ENCODE data around the gene EEIG1.

GRCh38 chr9:127938298-127938690 is 42.5 kb downstream of the EEIG1 start:
- no peak for TF ChIP-seq TARDBP (IDR thresholded peaks at IDR 0.05)
- no peak for TF ChIP-seq L3MBTL2 (conservative IDR thresholded peaks at IDR 0.05)
- no peak for TF ChIP-seq FOXM1 (IDR thresholded peaks at IDR 0.05; ENCODE audit: borderline replicate concordance)
- TF ChIP-seq CTBP1 (IDR thresholded peaks at IDR 0.05; ENCODE audit: borderline replicate concordance) = no peak
- no peak for TF ChIP-seq BHLHE40 (IDR thresholded peaks at IDR 0.05; ENCODE audit: borderline replicate concordance)
- TF ChIP-seq SUZ12 (IDR thresholded peaks at IDR 0.05) = no peak
- TF ChIP-seq SP1 (IDR thresholded peaks at IDR 0.05) = no peak
- TF ChIP-seq NFRKB (IDR thresholded peaks at IDR 0.05) = no peak
